Measurements from ENCODE around the gene FGF14.

Gene FGF14

GRCh38 chr13:101965096-101965495 lies 436.8 kb downstream of the FGF14 start:
- no peak for DNase-seq (ENCODE audit: low read depth)
- no peak overlapping the region for H3K4me3 ChIP-seq (ENCODE audit: low read depth, low read length)
- TF ChIP-seq, protein P1, sequence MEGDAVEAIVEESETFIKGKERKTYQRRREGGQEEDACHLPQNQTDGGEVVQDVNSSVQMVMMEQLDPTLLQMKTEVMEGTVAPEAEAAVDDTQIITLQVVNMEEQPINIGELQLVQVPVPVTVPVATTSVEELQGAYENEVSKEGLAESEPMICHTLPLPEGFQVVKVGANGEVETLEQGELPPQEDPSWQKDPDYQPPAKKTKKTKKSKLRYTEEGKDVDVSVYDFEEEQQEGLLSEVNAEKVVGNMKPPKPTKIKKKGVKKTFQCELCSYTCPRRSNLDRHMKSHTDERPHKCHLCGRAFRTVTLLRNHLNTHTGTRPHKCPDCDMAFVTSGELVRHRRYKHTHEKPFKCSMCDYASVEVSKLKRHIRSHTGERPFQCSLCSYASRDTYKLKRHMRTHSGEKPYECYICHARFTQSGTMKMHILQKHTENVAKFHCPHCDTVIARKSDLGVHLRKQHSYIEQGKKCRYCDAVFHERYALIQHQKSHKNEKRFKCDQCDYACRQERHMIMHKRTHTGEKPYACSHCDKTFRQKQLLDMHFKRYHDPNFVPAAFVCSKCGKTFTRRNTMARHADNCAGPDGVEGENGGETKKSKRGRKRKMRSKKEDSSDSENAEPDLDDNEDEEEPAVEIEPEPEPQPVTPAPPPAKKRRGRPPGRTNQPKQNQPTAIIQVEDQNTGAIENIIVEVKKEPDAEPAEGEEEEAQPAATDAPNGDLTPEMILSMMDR (IDR thresholded peaks at IDR 0.05; ENCODE audit: low read depth, low read length, missing control alignments), result no peak

DNA sequence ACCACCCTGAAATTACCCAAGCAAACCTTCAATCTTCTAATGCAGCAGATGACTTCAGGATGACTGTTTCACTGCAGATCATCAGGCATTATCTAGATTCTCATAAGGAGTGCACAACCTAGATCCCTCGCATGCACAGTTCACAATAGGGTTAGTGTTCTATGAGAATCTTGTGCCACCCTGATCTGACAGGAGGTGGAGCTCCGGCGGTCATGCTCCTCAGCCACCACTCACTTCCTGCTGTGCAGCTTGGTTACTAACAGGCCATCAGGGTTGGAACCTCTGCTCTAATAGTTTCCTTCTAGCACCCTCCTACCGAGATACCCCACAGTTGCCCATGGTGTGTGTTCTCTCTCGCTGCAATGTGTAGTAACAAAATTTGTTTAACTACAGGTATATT lies 442.8 kb downstream of the FGF14 start:
- no peak overlapping the region for H3K4me3 ChIP-seq (ENCODE audit: low read depth, low read length)
- TF ChIP-seq, protein P1 (IDR thresholded peaks at IDR 0.05; ENCODE audit: low read depth, low read length, missing control alignments), result no peak

GRCh38 chr13:101955764-101956163 lies 446.1 kb downstream of the FGF14 start:
- no peak for DNase-seq (ENCODE audit: low read depth)
- H3K4me3 ChIP-seq (ENCODE audit: low read depth, low read length), result no peak overlapping the region
- TF ChIP-seq, protein P1 (IDR thresholded peaks at IDR 0.05; ENCODE audit: low read depth, low read length, missing control alignments), result no peak

More for the DNA sequence above, 442.8 kb downstream of the FGF14 start:
- DNase-seq (ENCODE audit: low read depth), result no peak

DNA sequence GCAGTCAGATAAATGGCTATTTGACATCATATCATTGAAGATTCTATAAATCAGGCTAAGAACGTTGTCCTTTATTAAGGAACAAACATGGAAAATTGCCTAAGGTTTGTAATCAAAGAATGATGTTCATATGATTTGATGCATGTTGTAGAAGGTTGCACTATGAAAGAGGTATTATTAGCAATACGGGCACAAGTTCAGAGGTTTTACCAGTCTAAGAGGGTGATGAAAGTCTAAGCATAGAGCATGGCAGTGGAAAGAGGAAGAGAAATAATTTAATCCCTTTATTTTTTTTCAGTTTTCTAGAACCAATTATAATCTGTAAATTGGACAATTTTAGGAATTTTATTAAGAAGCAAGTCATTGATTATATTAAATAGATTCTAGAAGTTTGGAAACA lies 450.7 kb downstream of the FGF14 start:
- TF ChIP-seq, protein P1 (IDR thresholded peaks at IDR 0.05; ENCODE audit: low read depth, low read length, missing control alignments), result no peak
- no peak for DNase-seq (ENCODE audit: low read depth)
- no peak overlapping the region for H3K4me3 ChIP-seq (ENCODE audit: low read depth, low read length)

- no peak for DNase-seq (ENCODE audit: low read depth)
- H3K4me3 ChIP-seq (ENCODE audit: low read depth, low read length), result no peak overlapping the region
- TF ChIP-seq, protein P1 (IDR thresholded peaks at IDR 0.05; ENCODE audit: low read depth, low read length, missing control alignments), result no peak
Observed at GRCh38 chr13:101949681-101950080, 452.2 kb downstream of the FGF14 start.

GRCh38 chr13:101946401-101946800 lies 455.4 kb downstream of the FGF14 start:
- TF ChIP-seq, protein P1 (IDR thresholded peaks at IDR 0.05; ENCODE audit: low read depth, low read length, missing control alignments), result no peak
- DNase-seq (ENCODE audit: low read depth), result no peak
- H3K4me3 ChIP-seq (ENCODE audit: low read depth, low read length), result no peak overlapping the region

- TF ChIP-seq, protein P1 (IDR thresholded peaks at IDR 0.05; ENCODE audit: low read depth, low read length, missing control alignments), result peak; percentile 27
- no peak for DNase-seq (ENCODE audit: low read depth)
- H3K4me3 ChIP-seq (ENCODE audit: low read depth, low read length), result no peak overlapping the region
Observed at GRCh38 chr13:101945435-101945834, 456.4 kb downstream of the FGF14 start.
